Suprapubic skin (tissue), 3 donors: ENCODE results near the gene LRP1B.

Experiments
- CTCF ChIP-seq, 2 donors: fragments of 200-600 bp in 1 of 2; fragments of 450-650 bp in 1 of 2; sonication (generic) in 1 of 2; IDR thresholded peaks; one replicate each; pipeline ENCODE4 v1.5.1; 2016 to 2019; ENCODE audit warnings: antibody characterized with exemption in 2 of 2, mild to moderate bottlenecking in 1 of 2, moderate library complexity in 1 of 2
- POLR2A ChIP-seq, 2 donors: fragments of 450-650 bp; IDR thresholded peaks; one replicate each; pipeline ENCODE4 v1.6.1; 2017; ENCODE audit warnings: antibody characterized with exemption in 2 of 2, mild to moderate bottlenecking in 2 of 2, moderate library complexity in 2 of 2

- TF ChIP-seq CTCF (IDR thresholded peaks at IDR 0.05) = no peak
- TF ChIP-seq POLR2A (IDR thresholded peaks at IDR 0.05) = no peak
These were observed 548.6 kb downstream of the LRP1B start for GRCh38 chr2:141582213-141582612.
